ENCODE data around the gene ACADM. TPM values are rescaled to one million over a fixed set of nuclear protein-coding genes. Genes with fewer than 3 reads are reported as not detected.
"Not testable (repeated sequence)": the region's sequence is repeated elsewhere in the genome, so short reads cannot be mapped to it uniquely, and the experiment has no call there.

ACADM gene
- total RNA-seq (ENCODE audit: unreplicated experiment): 70.3 TPM
- long read RNA-seq, transcript ACADM-218 (11 exons, 2,535 nt): minor isoform, 14 of 77 reads
- long read RNA-seq, transcript ACADM-202 (12 exons, 2,619 nt): major isoform, 48 of 77 reads
- long read RNA-seq, partial matches to known transcripts: 4 of 77 reads
- long read RNA-seq, other reads (novel, unspliced or antisense): 11 of 77 reads

- Mint-ChIP-seq H3K9me3 (ENCODE audit: unreplicated experiment) (peaks cover 5% of the 10 kb centered on the region), H3K4me1 (ENCODE audit: low read depth, unreplicated experiment) (peaks cover 14% of the 10 kb centered on the region), H3K36me3 (ENCODE audit: unreplicated experiment) (no peaks in the 10 kb centered on the region), H3K27ac (ENCODE audit: unreplicated experiment) (peak within 1 kb of the TSS; percentile 98), H3K27me3 (ENCODE audit: unreplicated experiment) (peaks cover 11% of the 10 kb centered on the region), H3K4me3 (ENCODE audit: unreplicated experiment) (peak within 1 kb of the TSS; percentile 98)
- peak; percentile 84 for DNase-seq
- TF ChIP-seq, protein P1, sequence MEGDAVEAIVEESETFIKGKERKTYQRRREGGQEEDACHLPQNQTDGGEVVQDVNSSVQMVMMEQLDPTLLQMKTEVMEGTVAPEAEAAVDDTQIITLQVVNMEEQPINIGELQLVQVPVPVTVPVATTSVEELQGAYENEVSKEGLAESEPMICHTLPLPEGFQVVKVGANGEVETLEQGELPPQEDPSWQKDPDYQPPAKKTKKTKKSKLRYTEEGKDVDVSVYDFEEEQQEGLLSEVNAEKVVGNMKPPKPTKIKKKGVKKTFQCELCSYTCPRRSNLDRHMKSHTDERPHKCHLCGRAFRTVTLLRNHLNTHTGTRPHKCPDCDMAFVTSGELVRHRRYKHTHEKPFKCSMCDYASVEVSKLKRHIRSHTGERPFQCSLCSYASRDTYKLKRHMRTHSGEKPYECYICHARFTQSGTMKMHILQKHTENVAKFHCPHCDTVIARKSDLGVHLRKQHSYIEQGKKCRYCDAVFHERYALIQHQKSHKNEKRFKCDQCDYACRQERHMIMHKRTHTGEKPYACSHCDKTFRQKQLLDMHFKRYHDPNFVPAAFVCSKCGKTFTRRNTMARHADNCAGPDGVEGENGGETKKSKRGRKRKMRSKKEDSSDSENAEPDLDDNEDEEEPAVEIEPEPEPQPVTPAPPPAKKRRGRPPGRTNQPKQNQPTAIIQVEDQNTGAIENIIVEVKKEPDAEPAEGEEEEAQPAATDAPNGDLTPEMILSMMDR (IDR thresholded peaks at IDR 0.05; ENCODE audit: partially characterized antibody, unreplicated experiment): no peak
Measured at GRCh38 chr1:75724472-75725022, at the start of gene ACADM. ACADM (plus strand) TSS chr1:75724709; CDS start chr1:75724788, 79 bp downstream.

DNA sequence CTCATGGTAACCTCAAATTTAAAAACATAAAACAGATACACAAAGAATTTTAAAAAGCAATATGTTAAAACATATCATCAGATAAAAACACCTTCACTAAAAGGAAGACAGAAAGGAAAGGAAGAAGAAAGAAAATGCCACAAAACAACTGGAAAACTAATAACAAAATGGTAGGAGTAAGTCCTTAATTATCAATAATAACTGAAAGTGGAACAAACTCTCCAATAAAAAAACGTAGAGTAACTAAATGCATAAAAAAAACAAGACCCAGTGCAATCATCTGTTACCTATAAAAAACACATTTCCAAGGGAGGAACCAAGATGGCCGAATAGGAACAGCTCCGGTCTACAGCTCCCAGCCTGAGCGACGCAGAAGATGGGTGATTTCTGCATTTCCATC is 47.1 kb upstream of the ACADM start:
- H3K36me3 Mint-ChIP-seq (ENCODE audit: unreplicated experiment): no peaks in the 10 kb centered on the region
- no peaks in the 10 kb centered on the region for H3K27me3 Mint-ChIP-seq (ENCODE audit: unreplicated experiment)
- no peak for DNase-seq
- H3K9me3 Mint-ChIP-seq (ENCODE audit: unreplicated experiment): no peaks in the 10 kb centered on the region
- H3K27ac Mint-ChIP-seq (ENCODE audit: unreplicated experiment): no peak overlapping the region
- TF ChIP-seq, protein P1 (IDR thresholded peaks at IDR 0.05; ENCODE audit: partially characterized antibody, unreplicated experiment): no peak
- H3K4me3 Mint-ChIP-seq (ENCODE audit: unreplicated experiment): no peak overlapping the region
- H3K4me1 Mint-ChIP-seq (ENCODE audit: low read depth, unreplicated experiment): no peaks in the 10 kb centered on the region

DNA sequence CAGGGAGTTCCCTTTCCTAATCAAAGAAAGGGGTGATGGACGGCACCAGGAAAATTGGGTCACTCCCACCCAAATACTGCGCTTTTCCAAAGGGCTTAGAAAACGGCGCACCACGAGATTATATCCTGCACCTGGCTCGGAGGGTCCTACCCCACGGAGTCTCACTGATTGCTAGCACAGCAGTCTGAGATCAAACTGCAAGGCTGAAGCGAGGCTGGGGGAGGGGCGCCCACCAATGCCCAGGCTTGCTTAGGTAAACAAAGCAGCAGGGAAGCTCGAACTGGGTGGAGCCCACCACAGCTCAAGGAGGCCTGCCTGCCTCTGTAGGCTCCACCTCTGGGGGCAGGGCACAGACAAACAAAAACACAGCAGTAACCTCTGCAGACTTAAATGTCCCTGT is 46.5 kb upstream of the ACADM start:
- DNase-seq; H3K27ac Mint-ChIP-seq (ENCODE audit: unreplicated experiment); H3K27me3 Mint-ChIP-seq (ENCODE audit: unreplicated experiment); H3K4me3 Mint-ChIP-seq (ENCODE audit: unreplicated experiment); H3K36me3 Mint-ChIP-seq (ENCODE audit: unreplicated experiment); H3K9me3 Mint-ChIP-seq (ENCODE audit: unreplicated experiment); H3K4me1 Mint-ChIP-seq (ENCODE audit: low read depth, unreplicated experiment): not testable (repeated sequence)

GRCh38 chr1:75690547-75690946 is 34.0 kb upstream of the ACADM start:
- no peaks in the 10 kb centered on the region for H3K27me3 Mint-ChIP-seq (ENCODE audit: unreplicated experiment)
- H3K27ac Mint-ChIP-seq (ENCODE audit: unreplicated experiment): no peak overlapping the region
- H3K4me1 Mint-ChIP-seq (ENCODE audit: low read depth, unreplicated experiment): no peaks in the 10 kb centered on the region
- no peak overlapping the region for H3K4me3 Mint-ChIP-seq (ENCODE audit: unreplicated experiment)
- H3K36me3 Mint-ChIP-seq (ENCODE audit: unreplicated experiment): no peaks in the 10 kb centered on the region
- TF ChIP-seq, protein P1 (IDR thresholded peaks at IDR 0.05; ENCODE audit: partially characterized antibody, unreplicated experiment): no peak
- DNase-seq: no peak
- H3K9me3 Mint-ChIP-seq (ENCODE audit: unreplicated experiment): no peaks in the 10 kb centered on the region

GRCh38 chr1:75693551-75693950 is 31.0 kb upstream of the ACADM start:
- Mint-ChIP-seq H3K9me3 (ENCODE audit: unreplicated experiment) (no peaks in the 10 kb centered on the region), H3K36me3 (ENCODE audit: unreplicated experiment) (no peaks in the 10 kb centered on the region), H3K27me3 (ENCODE audit: unreplicated experiment) (no peaks in the 10 kb centered on the region), H3K27ac (ENCODE audit: unreplicated experiment) (no peak overlapping the region), H3K4me3 (ENCODE audit: unreplicated experiment) (no peak overlapping the region), H3K4me1 (ENCODE audit: low read depth, unreplicated experiment) (no peaks in the 10 kb centered on the region)
- DNase-seq: no peak
- TF ChIP-seq, protein P1 (IDR thresholded peaks at IDR 0.05; ENCODE audit: partially characterized antibody, unreplicated experiment): no peak
